ENCODE results near the gene FTCDNL1. TPM values are rescaled to one million over a fixed set of nuclear protein-coding genes. Genes with fewer than 3 reads are reported as not detected.

Gene FTCDNL1
- polyA plus RNA-seq, 2 of the 4 experiments (the other 2 are of a cell fraction): 2.1 to 5.2 TPM

DNA sequence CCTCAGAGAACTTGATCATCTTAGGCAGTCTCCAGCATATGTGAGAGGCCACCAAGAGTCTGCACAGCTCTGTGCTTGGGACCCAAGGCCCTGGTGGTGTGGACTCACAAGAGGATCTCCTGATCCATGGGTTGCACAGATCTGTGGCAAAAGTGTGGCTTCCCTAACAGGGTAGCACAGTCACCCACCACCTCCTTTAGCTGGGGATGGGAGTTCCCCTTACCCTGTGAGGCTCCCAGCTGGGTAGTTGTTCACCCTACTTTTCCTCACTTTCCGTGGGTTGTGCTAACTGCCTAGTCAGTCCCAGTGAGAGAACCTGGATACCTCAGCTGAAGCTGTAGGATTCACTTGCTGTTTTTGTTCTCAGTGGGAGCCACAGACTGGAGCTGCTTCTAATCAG, 123.7 kb downstream of the FTCDNL1 start:
- no peak overlapping the region for H3K4me2 ChIP-seq
- ATAC-seq (no peak), DNase-seq (ENCODE audit: low read depth in 1 of 2, low spot score in 1 of 2) (no peak), FAIRE-seq (no peak)
- 56% methylated on average over 1 of the region's 1 CpG for WGBS (ENCODE audit: missing lambda C conversion rate)
- no peaks in the 10 kb centered on the region for H3K4me1 ChIP-seq
- CTCF ChIA-PET: interaction anchor here (4.7 kb wide), 1 partner anchor 12 kb away, joined by 19 read pairs; no protein-coding TSS in a partner anchor
- no peak overlapping the region for H3K4me3 ChIP-seq
- no peak overlapping the region for H3K27ac ChIP-seq
- TF ChIP-seq FOSL2 (IDR thresholded peaks at IDR 0.05) (no peak), FOSL2 (CRISPR knock-in tag; IDR thresholded peaks at IDR 0.05) (no peak), MAZ (IDR thresholded peaks at IDR 0.05; ENCODE audit: borderline replicate concordance, low read depth, low read length) (no peak), KDM1A (IDR thresholded peaks at IDR 0.05; ENCODE audit: low read depth) (no peak), TP53 (CRISPR knock-in tag; IDR thresholded peaks at IDR 0.05) (no peak), HDAC2 (IDR thresholded peaks at IDR 0.05) (no peak), ZNF302 (CRISPR knock-in tag; IDR thresholded peaks at IDR 0.05) (no peak), FOXS1 (CRISPR knock-in tag; IDR thresholded peaks at IDR 0.05) (no peak), RFX5 (IDR thresholded peaks at IDR 0.05) (no peak), HOXA7 (CRISPR knock-in tag; IDR thresholded peaks at IDR 0.05) (no peak), ZFP36 (IDR thresholded peaks at IDR 0.05; ENCODE audit: borderline replicate concordance, partially characterized antibody) (no peak), KDM5A (IDR thresholded peaks at IDR 0.05) (no peak), POLR2AphosphoS2 (conservative IDR thresholded peaks at IDR 0.05; ENCODE audit: low read length) (no peak), MAFK (IDR thresholded peaks at IDR 0.05; ENCODE audit: partially characterized antibody) (no peak), POLR2A (IDR thresholded peaks at IDR 0.05; ENCODE audit: low read length) (no peak)
- TF ChIP-seq, protein P1, sequence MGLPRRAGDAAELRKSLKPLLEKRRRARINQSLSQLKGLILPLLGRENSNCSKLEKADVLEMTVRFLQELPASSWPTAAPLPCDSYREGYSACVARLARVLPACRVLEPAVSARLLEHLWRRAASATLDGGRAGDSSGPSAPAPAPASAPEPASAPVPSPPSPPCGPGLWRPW (IDR thresholded peaks at IDR 0.05): no peak
- TF ChIP-seq, protein P2, sequence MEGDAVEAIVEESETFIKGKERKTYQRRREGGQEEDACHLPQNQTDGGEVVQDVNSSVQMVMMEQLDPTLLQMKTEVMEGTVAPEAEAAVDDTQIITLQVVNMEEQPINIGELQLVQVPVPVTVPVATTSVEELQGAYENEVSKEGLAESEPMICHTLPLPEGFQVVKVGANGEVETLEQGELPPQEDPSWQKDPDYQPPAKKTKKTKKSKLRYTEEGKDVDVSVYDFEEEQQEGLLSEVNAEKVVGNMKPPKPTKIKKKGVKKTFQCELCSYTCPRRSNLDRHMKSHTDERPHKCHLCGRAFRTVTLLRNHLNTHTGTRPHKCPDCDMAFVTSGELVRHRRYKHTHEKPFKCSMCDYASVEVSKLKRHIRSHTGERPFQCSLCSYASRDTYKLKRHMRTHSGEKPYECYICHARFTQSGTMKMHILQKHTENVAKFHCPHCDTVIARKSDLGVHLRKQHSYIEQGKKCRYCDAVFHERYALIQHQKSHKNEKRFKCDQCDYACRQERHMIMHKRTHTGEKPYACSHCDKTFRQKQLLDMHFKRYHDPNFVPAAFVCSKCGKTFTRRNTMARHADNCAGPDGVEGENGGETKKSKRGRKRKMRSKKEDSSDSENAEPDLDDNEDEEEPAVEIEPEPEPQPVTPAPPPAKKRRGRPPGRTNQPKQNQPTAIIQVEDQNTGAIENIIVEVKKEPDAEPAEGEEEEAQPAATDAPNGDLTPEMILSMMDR (IDR thresholded peaks at IDR 0.05): no peak
- TF ChIP-seq, protein P3, sequence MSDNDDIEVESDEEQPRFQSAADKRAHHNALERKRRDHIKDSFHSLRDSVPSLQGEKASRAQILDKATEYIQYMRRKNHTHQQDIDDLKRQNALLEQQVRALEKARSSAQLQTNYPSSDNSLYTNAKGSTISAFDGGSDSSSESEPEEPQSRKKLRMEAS (IDR thresholded peaks at IDR 0.05): no peak
- TF ChIP-seq, protein P4, sequence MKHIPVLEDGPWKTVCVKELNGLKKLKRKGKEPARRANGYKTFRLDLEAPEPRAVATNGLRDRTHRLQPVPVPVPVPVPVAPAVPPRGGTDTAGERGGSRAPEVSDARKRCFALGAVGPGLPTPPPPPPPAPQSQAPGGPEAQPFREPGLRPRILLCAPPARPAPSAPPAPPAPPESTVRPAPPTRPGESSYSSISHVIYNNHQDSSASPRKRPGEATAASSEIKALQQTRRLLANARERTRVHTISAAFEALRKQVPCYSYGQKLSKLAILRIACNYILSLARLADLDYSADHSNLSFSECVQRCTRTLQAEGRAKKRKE (CRISPR knock-in tag; IDR thresholded peaks at IDR 0.05; ENCODE audit: low read depth): no peak
- 0 out of 3 replicates have a peak, but pooled peaks cover under 1% of the 10 kb centered on the region for H3K9me3 ChIP-seq
- POLR2A ChIA-PET: no interaction called here

DNA sequence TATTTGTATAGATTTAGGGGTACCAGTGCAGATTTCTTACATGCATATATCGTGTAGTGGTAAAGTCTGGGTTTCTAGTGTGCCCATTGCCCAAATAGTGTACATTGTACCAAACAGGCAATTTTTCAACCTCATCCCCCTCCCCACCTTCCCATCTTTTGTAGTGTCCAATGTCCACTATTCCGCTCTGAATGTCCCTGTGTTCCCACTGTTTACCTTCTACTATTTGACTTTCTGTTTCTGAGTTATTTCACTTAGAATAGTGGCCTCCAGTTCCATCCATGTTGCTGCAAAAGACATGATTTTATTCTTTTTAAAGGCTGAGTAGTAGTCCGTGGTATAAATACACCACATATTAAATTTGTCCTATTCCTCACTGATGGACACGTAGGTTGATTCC, 132.9 kb downstream of the FTCDNL1 start:
- Histone ChIP-seq H3K4me3 (no peak overlapping the region), H3K4me2 (no peak overlapping the region), H3K27ac (no peak overlapping the region), H3K9me3 (0 out of 3 replicates have a peak, but pooled peaks cover 2% of the 10 kb centered on the region), H3K4me1 (peaks cover 19% of the 10 kb centered on the region)
- FAIRE-seq (no peak), DNase-seq (ENCODE audit: low read depth in 1 of 2, low spot score in 1 of 2) (no peak), ATAC-seq (no peak)
- WGBS (ENCODE audit: missing lambda C conversion rate): 90% methylated on average over 4 of the region's 4 CpGs
- TF ChIP-seq JUNB (IDR thresholded peaks at IDR 0.05): no peak
- ChIA-PET POLR2A (no interaction called here), CTCF (no interaction called here)

DNA sequence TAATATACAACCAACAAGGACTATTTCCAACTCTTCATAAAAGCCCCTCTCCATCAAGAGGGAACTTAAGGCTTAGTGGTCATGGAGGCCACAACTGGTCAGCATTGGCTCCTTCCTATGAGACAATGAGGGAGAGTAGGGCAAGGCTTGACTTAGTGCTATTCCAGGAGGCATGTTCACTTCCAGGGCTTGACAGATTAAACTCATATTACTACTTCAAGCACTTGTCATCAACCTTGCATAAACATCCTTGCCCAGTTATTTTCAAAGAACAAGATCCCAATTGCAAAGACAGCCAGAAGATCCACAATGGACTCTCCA, 133.4 kb downstream of the FTCDNL1 start:
- POLR2A ChIA-PET: no interaction called here
- no peak overlapping the region for H3K4me3 ChIP-seq
- DNase-seq (ENCODE audit: low read depth in 1 of 2, low spot score in 1 of 2) (no peak), FAIRE-seq (no peak), ATAC-seq (peak; percentile 35 to 70; a peak in 4 of 6 replicates)
- H3K4me1 ChIP-seq: peaks cover 19% of the 10 kb centered on the region
- H3K27ac ChIP-seq: peak overlapping the region; percentile 47 to 50; a peak in 3 of 6 replicates
- CTCF ChIA-PET: no interaction called here
- no peak for TF ChIP-seq ZFP36 (IDR thresholded peaks at IDR 0.05; ENCODE audit: borderline replicate concordance, partially characterized antibody)
- TF ChIP-seq ESRRA (IDR thresholded peaks at IDR 0.05; ENCODE audit: borderline replicate concordance, low read length): no peak
- H3K4me2 ChIP-seq: peak overlapping the region; percentile 83
- 0 out of 3 replicates have a peak, but pooled peaks cover 2% of the 10 kb centered on the region for H3K9me3 ChIP-seq

Measured in A549 (cell line).